ENCODE data around the gene RNF13.
"Not testable (repeated sequence)": the region's sequence is repeated elsewhere in the genome, so short reads cannot be mapped to it uniquely, and the experiment has no call there.

RNF13 gene

GRCh38 chr3:149883134-149883533 lies 70.1 kb downstream of the RNF13 start:
- no peak overlapping the region for H3K27ac ChIP-seq
- no peak for TF ChIP-seq ZFX (IDR thresholded peaks at IDR 0.05; ENCODE audit: borderline replicate concordance)
- no peak for TF ChIP-seq CTCF (IDR thresholded peaks at IDR 0.05)

GRCh38 chr3:149883860-149884259 lies 70.8 kb downstream of the RNF13 start:
- H3K27ac ChIP-seq: not testable (repeated sequence)

GRCh38 chr3:149884848-149885247 lies 71.8 kb downstream of the RNF13 start:
- not testable (repeated sequence) for H3K27ac ChIP-seq

- no peak overlapping the region for H3K27ac ChIP-seq
- no peak for TF ChIP-seq ZFX (IDR thresholded peaks at IDR 0.05; ENCODE audit: borderline replicate concordance)
- TF ChIP-seq CTCF (IDR thresholded peaks at IDR 0.05): no peak
Observed at GRCh38 chr3:149886957-149887356, 73.9 kb downstream of the RNF13 start.

- TF ChIP-seq ZFX (IDR thresholded peaks at IDR 0.05; ENCODE audit: borderline replicate concordance) (no peak), CTCF (IDR thresholded peaks at IDR 0.05) (no peak)
- no peak overlapping the region for H3K27ac ChIP-seq
Observed at GRCh38 chr3:149891621-149892020, 78.6 kb downstream of the RNF13 start.

- TF ChIP-seq CTCF (IDR thresholded peaks at IDR 0.05): no peak
- no peak for TF ChIP-seq ZFX (IDR thresholded peaks at IDR 0.05; ENCODE audit: borderline replicate concordance)
- no peak overlapping the region for H3K27ac ChIP-seq
Observed at GRCh38 chr3:149892371-149892770, 79.4 kb downstream of the RNF13 start.

- H3K27ac ChIP-seq: no peak overlapping the region
- TF ChIP-seq ZFX (IDR thresholded peaks at IDR 0.05; ENCODE audit: borderline replicate concordance) (no peak), CTCF (IDR thresholded peaks at IDR 0.05) (no peak)
Observed at GRCh38 chr3:149894205-149894604, 81.2 kb downstream of the RNF13 start.

- H3K27ac ChIP-seq: no peak overlapping the region
- TF ChIP-seq ZFX (IDR thresholded peaks at IDR 0.05; ENCODE audit: borderline replicate concordance): no peak
- TF ChIP-seq CTCF (IDR thresholded peaks at IDR 0.05): no peak
Observed at GRCh38 chr3:149895339-149895738, 82.3 kb downstream of the RNF13 start.
